RCC 7860 (cell line): ENCODE measurements around the gene UBE2E1.

Source experiments
- DNase-seq: peaks from one replicate; pipeline ENCODE4 v3.0.0-alpha.2; 2015; ENCODE audit warnings: low spot score
- FAIRE-seq: peaks from 2 replicates; lab custom pipeline; 2012; peaks lifted over from hg19 to GRCh38; lab: Jason Lieb, UNC

Gene UBE2E1

GRCh38 chr3:23793528-23794134 lies 12.1 kb upstream of the UBE2E1 start:
- DNase-seq (no peak), FAIRE-seq (no peak)

DNA sequence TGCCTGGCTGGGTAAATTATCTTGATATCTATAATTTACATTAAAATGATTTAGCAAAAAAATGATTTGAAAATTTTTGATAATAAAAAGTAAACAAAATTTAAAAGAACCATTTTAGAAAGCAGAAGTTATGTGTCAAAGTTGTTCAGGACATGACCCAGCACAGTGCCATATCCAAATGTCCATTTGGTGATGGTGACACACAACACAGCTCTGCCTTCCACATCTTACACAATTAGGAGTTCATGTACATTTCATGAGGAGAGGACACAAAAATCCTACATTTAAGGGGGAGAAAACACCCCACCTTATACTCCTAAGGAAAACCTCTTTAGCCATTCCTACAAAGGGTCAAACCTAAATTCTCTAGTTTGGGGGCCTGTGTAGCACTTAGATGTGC lies 10.7 kb upstream of the UBE2E1 start:
- FAIRE-seq (no peak), DNase-seq (no peak)

DNA sequence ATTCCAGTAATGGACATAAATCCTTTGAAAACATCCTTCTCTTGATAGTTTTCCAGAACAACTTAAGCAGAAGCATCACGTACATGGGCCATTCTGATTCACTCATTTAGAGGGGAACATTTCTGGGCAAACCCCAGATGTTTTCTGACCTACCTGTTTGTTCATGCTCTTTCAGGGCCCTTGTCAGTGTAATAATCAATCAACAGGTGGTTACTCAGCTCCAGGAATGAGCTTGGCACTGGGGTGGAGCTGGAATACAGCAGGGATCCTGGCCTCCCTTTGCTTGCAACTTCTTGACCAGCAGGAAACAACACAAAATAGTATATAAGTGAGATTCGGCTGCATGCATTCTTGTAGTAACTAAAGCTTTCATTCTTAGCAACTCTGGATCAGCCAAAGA lies 9.2 kb upstream of the UBE2E1 start:
- no peak for FAIRE-seq

DNA sequence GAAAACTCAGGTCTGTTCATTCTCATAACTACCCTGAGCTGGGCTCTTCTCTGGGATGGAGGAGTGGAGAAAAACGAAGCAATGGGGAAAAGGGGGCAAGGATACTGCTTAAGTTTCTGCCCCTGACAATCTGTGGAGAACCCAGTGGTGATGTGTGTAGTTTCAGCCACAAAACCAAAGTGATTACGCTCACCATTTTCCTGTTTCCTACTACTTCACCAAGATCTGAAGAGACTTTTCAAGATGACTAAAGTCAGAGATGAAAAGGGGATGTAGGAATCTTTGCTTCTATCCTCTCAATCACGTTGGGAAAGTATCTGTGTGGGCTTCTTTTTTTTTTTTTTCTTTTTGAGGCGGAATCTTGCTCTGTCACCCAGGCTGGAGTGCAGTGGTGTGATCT lies 8.3 kb upstream of the UBE2E1 start:
- DNase-seq (no peak), FAIRE-seq (no peak)

More for the DNA sequence above, 9.2 kb upstream of the UBE2E1 start:
- no peak for DNase-seq

- DNase-seq, result no peak
- FAIRE-seq, result no peak
Measured at GRCh38 chr3:23798456-23798855, 7.3 kb upstream of the UBE2E1 start.

- DNase-seq (no peak), FAIRE-seq (no peak)
Measured at GRCh38 chr3:23798876-23799275, 6.9 kb upstream of the UBE2E1 start.

- FAIRE-seq (no peak), DNase-seq (no peak)
Measured at GRCh38 chr3:23800731-23801130, 5.0 kb upstream of the UBE2E1 start.

DNA sequence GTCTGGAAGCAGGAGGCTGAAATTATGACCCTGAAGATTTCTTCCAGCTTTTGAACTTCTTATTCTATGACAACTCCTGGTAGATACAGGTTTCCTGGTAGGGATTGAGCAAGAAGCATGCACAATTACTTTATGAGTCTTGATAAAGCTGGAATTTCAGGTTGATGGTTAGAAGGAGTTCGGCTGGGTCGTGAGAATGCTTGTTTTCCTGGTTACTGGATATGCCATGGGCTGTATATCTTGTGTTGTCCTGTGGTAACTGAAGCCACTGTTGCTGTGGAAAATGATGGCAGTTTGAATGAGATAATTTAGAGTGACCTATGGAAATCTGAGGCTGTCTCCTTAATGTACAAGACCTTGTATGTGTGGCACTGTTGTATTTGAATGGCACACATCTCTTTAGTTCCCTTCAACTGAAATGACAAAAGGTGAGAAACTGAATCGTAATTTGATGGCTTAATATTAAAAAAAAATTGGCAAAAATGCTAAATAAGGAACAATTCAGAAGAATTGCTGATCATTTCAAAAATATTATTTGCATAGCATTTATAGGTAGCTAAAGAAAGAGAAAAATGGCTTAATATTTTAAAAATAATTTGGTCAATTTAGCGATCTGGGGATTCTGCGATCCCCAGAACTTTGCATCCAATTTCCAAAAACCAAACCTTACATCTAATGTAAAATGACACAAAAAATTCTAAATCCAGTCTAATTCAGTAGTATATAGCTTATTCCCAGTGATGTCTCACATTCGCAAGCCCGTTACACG lies 1.1 kb upstream of the UBE2E1 start:
- FAIRE-seq (no peak), DNase-seq (no peak)

GRCh38 chr3:23805210-23805632 lies 534 bp upstream of the UBE2E1 start:
- FAIRE-seq (no peak), DNase-seq (no peak)

DNA sequence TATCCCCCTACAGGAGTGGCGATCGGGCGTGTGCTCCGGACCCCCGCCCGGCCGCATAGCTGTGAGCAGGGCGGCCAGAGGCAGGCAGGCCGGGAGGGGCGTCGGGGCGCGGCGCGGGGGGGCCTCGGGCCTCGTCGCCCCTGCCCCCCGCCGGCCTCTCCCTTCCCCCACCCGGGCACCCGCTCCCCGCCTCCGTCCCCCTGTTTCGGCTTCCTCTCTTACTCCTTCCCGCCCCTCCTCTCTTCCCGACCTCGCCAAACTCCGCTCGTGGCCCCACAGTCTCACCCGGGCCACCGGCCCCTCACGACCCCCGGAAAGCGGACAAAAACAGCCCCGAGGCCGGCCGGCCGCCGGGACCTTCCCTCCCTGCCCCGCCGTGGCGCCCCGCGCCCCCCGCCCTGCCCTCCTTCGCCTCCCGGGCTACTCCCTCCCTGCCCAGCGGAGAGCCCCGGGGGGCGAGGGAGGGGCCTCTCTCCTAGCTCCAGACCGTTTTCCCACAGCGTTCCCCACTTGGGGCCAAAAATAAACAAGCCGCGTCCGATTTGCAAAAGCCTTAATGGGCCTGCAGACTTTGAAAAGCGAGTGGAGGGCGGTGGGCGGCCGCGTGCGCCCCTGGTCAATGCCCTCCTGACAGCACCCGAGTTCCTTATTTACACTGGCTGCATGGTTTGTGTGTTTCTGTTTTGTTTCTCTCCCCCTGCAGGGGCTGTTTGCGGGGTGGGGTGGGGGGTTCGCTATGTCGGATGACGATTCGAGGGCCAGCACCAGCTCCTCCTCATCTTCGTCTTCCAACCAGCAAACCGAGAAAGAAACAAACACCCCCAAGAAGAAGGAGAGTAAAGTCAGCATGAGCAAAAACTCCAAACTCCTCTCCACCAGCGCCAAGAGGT lies 1.0 kb downstream of the UBE2E1 start:
- FAIRE-seq (no peak), DNase-seq (no peak)

GRCh38 chr3:23807424-23808015 lies 1.8 kb downstream of the UBE2E1 start:
- no peak for FAIRE-seq
- DNase-seq, result no peak

DNA sequence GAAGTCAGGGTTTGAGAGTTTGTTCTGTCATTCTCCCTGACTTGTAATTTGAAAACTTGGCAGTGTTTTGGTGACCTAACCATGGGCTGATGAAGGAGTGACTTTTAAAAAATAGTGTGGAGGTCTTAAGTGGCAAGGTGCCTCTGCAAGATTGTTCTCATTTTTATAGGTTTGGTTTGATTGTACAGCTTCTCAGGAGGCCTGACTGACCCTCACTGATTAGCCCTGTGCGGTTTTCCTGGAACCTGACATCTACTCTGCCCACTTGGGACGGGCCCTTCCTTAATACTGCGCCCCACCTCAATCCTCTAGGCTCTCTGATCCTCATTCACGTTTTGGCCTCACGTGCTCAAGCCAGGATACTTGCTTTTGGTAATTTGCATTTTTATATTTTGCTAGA lies 2.8 kb downstream of the UBE2E1 start:
- FAIRE-seq (no peak), DNase-seq (no peak)

DNA sequence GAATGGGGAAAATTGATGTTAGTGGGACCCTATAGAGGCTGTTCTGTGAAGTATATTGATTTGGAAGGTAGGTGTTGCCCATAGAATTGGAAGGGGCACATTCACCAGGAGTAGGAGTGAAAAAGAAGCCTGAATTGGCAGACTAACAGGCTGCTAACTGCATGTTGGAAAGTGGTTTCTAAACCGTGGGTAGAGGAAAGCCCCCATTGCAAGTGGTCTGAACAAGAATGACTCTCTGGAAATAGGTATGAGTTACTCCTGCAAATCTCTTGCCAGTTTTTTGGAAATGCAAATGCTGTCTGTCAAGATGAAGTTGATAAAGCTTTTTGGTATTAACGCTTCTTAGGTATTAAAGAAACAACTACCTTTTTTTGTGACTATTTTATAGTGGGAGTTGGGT lies 3.5 kb downstream of the UBE2E1 start:
- no peak for DNase-seq
- no peak for FAIRE-seq

DNA sequence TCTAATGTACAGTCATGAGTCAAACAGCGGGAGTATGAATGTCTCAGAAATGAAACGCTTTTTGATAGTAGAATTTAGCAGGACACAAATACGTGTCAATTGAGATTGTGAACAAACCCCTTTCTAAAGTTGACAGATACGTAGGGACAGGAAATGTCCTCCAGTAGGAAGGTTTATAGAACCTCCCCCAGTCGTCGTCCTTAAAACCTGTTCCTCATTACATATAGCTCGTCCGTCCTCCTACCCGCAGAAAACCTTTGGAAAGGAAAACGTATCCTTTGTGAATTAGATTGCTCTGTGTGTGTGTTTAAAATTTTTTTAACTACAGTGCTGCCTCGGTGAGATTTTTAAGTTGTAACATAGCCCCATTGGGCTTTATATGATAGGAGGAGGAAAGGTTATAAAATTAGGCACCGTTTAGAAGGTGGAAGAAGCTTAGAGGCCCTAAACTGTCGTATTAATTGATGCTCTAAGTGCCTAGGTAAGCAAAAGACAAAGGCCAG lies 4.1 kb downstream of the UBE2E1 start:
- no peak for FAIRE-seq
- DNase-seq, result no peak

DNA sequence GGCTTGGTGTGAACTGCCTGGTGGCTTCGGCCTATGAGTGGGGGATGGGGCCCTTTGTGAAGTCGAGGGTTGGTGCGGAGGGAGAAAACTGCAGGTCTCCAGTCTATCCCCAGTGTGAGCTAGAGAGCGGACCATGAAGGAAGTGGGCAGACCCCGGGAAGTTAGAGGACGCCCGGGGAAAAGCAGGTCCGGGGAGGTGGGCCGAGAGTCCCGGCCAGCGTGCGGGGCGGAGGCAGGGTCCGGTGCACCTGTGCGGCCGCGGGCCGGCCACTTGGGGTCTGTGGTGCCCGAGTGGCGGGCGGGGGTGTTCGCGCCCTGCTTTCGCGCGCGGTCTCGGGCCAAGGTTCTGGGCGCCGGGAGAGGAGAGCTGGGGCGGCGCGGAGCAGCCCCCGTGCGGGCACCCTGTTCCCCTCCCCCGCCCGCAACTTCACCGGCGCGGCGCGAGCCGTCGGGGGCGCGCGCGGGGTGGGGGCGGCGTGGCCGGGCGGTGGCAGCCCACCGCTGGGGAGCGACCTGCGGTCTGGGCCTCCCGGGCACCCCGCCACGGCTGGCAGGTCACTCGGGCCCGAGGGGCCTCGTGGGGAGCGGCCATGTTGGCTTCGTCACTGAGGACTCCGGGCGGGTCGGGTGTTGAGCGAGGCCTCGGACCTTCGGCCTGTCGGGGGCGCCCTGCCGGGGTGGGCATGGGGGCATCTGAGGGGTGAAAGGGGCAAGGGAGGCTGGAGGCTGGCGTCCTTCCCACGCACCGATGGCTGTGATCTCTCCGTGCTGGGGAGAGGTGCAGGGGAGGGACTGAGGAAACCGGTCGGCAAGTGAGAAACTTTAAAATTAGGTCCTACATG lies 4.8 kb downstream of the UBE2E1 start:
- FAIRE-seq, result no peak
- DNase-seq, result no peak

GRCh38 chr3:23811185-23811527 lies 5.4 kb downstream of the UBE2E1 start:
- FAIRE-seq (no peak), DNase-seq (no peak)

GRCh38 chr3:23811919-23812318 lies 6.2 kb downstream of the UBE2E1 start:
- FAIRE-seq, result no peak
- no peak for DNase-seq

DNA sequence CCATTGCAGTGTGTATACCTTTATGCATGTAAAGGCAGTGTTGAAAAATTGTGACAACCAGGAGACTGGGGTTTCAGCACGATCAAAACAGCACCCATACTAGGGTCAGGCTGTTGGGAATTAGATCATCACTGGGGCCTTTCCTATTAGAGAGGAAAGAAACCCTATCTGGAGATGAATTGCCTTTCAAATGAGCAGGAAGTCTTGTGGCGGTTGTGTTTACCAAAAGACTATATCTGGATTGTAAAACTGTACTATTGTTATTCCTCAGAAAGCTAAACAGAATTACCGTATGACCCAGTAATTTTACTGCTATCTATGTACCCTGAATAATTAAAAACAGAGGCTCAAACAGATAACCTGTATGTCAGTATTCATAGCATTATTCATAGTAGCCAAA lies 10.1 kb downstream of the UBE2E1 start:
- DNase-seq (no peak), FAIRE-seq (no peak)

GRCh38 chr3:23816721-23817120 lies 11.0 kb downstream of the UBE2E1 start:
- FAIRE-seq, result no peak
- no peak for DNase-seq

DNA sequence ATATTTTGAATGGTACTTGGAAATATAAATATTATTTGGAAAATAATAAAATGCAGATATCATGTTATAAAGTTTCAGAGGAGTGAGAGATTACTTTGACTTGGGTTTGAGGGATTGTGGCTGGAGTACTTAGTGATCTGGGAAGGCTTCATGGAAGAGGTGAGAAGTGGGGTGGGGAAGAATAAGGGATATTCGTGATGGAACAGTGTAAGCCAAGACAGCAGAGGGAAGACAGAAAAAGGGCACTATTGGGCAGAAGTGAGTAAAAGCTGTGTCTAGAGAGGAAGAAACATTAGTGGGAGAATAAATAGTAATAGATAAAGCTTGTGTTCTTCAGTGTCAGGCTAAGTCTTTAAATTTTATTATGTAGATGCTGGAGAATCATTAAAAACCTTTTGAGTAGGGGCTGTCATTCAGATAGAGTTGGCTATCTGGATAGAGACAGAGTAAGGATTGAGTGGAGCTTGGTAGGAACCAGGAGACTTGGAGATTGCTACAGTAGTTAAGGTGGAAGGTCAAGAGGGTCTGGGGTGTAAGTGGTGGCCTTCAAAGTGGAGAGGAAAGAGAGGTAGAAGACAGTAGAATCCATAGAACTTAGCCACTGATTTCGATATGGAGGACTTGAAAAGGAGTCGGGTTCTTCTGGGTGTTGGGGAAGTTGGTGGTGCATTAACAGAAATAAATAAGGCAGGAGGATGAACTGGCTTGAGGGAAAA lies 11.9 kb downstream of the UBE2E1 start:
- no peak for FAIRE-seq

More for the DNA sequence above, 11.9 kb downstream of the UBE2E1 start:
- no peak for DNase-seq
